HCT116 (cell line): ENCODE data around the gene PLD5. TPM values are rescaled to one million over a fixed set of nuclear protein-coding genes. Genes with fewer than 3 reads are reported as not detected.
"Not testable (repeated sequence)": the region's sequence is repeated elsewhere in the genome, so short reads cannot be mapped to it uniquely, and the experiment has no call there.

ENCODE experiments used
- ATAC-seq: fragments of 200-7000 bp; cut with Tn5 transposase; 2 replicates; pipeline ENCODE4 v1.9.1; 2020; ENCODE audit warnings: mild to moderate bottlenecking, moderate library complexity
- BruUV-seq: library from RNA; stranded (reverse); fragments of 400-500 nt; replicated peaks from 2 replicates; lab custom pipeline; 2021; lab: Mats Ljungman, UMichigan
- CTCF ChIA-PET: fragments of 300-600 bp; sonication (Branson Sonifier 250); formaldehyde crosslinking; loops from one replicate; lab custom pipeline; 2021; ENCODE audit warnings: antibody characterized with exemption; lab: Charles Lee
- POLR2A ChIA-PET: fragments of 300-600, 350-600 bp; sonication (Branson Sonifier 250); formaldehyde crosslinking; loops from one replicate; lab custom pipeline; 2021; ENCODE audit warnings: antibody characterized with exemption; lab: Charles Lee
- RAD21 ChIA-PET, 2 experiments: fragments of 300-600 bp; sonication (Branson Sonifier 250); formaldehyde crosslinking; loops; one replicate each; lab custom pipeline; 2023; ENCODE audit warnings: low total read pairs in 2 of 2; ENCODE audit not compliant: uncharacterized antibody in 2 of 2, unreplicated experiment in 2 of 2, low non-redundant PET in 1 of 2; lab: Charles Lee
- DNase-seq: peaks from one replicate; pipeline ENCODE4 v3.0.0-alpha.2; 2010; ENCODE audit warnings: low read depth, low spot score
- H2AFZ ChIP-seq: fragments of 200-600 bp; shearing (Covaris generic), sonication (generic); 2 replicates; pipeline ENCODE4 v1.6.1; 2017; ENCODE audit warnings: low read depth, mixed run types, mixed read lengths, antibody characterized with exemption, low read length; ENCODE audit not compliant: poor library complexity, severe bottlenecking
- H3K27ac ChIP-seq: 2 replicates; pipeline ENCODE4 v1.5.1; 2012; ENCODE audit warnings: low read depth, low read length
- H3K27me3 ChIP-seq: fragments of 200-600 bp; sonication (generic); 2 replicates; pipeline ENCODE4 v1.6.1; 2016; ENCODE audit warnings: mixed run types, low read length, mixed read lengths; ENCODE audit not compliant: insufficient read depth
- H3K36me3 ChIP-seq, 2 experiments: fragments of 200-500 bp in 1 of 2; fragments of 200-600 bp in 1 of 2; sonication (Bioruptor generic) in 1 of 2; sonication (generic) in 1 of 2; 2 replicates each; pipeline versions ENCODE4 v1.5.1 to v1.6.1; 2014 to 2016; ENCODE audit warnings: low read length in 2 of 2, inconsistent platforms in 1 of 2, mixed read lengths in 1 of 2, mixed run types in 1 of 2; ENCODE audit not compliant: insufficient read depth in 2 of 2, control insufficient read depth in 1 of 2
- H3K4me1 ChIP-seq, 2 experiments: fragments of 200-600 bp in 1 of 2; sonication (generic) in 1 of 2; 2 replicates each; pipeline versions ENCODE4 v1.5.1 to v1.6.1; 2012 to 2017; ENCODE audit warnings: low read length in 2 of 2, inconsistent platforms in 1 of 2, mild to moderate bottlenecking in 1 of 2, mixed read lengths in 1 of 2, mixed run types in 1 of 2, moderate library complexity in 1 of 2; ENCODE audit not compliant: insufficient read depth in 2 of 2, control insufficient read depth in 1 of 2
- H3K4me2 ChIP-seq: fragments of 200-600 bp; sonication (generic); 2 replicates; pipeline ENCODE4 v1.6.1; 2017; ENCODE audit warnings: mixed run types, low read length, mixed read lengths
- H3K4me3 ChIP-seq, 2 experiments: fragments of 200-600 bp in 1 of 2; sonication (generic) in 1 of 2; replicated peaks in 1 of 2; 2 replicates each; pipeline ENCODE4 v1.5.1; 2011 to 2016; ENCODE audit warnings: low read length in 2 of 2, control low read depth in 1 of 2, low read depth in 1 of 2, mild to moderate bottlenecking in 1 of 2, mixed read lengths in 1 of 2, mixed run types in 1 of 2
- H3K79me2 ChIP-seq: fragments of 200-600 bp; sonication (generic); 2 replicates; pipeline ENCODE4 v1.6.1; 2017; ENCODE audit warnings: mild to moderate bottlenecking, mixed run types, low read length, moderate library complexity, mixed read lengths; ENCODE audit not compliant: insufficient read depth
- H3K9ac ChIP-seq: fragments of 200-600 bp; sonication (generic); 2 replicates; pipeline ENCODE4 v1.6.1; 2016; ENCODE audit warnings: low read length, mixed read lengths
- H3K9me2 ChIP-seq: fragments of 200-600 bp; sonication (generic), shearing (Covaris generic); 2 replicates; pipeline ENCODE4 v1.6.1; 2017; ENCODE audit warnings: mixed run types, mild to moderate bottlenecking, moderate library complexity; ENCODE audit not compliant: insufficient read depth
- H3K9me3 ChIP-seq, 2 experiments: fragments of 200-500 bp in 1 of 2; fragments of 200-600 bp in 1 of 2; sonication (Bioruptor generic) in 1 of 2; sonication (generic) in 1 of 2; 2 replicates each; pipeline ENCODE4 v1.6.1; 2014 to 2017; ENCODE audit warnings: low read length in 2 of 2, mixed read lengths in 2 of 2, inconsistent platforms in 1 of 2, low read depth in 1 of 2, mild to moderate bottlenecking in 1 of 2, mixed run types in 1 of 2, moderate library complexity in 1 of 2; ENCODE audit not compliant: control insufficient read depth in 1 of 2, insufficient read depth in 1 of 2
- H4K20me1 ChIP-seq: fragments of 200-600 bp; sonication (generic), shearing (Covaris generic); 2 replicates; pipeline ENCODE4 v1.6.1; 2017; ENCODE audit warnings: mixed run types, mild to moderate bottlenecking, moderate library complexity; ENCODE audit not compliant: insufficient read depth
- intact Hi-C: fragments of 100-400 bp; cut with micrococcal nuclease; formaldehyde crosslinking; loops from 2 replicates; pipeline ENCODE4 v1.10.0; 2022
- total RNA-seq: library from RNA; stranded (reverse); gene quantifications from one replicate; pipeline ENCODE4 v1.2.1, GENCODE V29; 2021; ENCODE audit not compliant: unreplicated experiment

The PLD5 gene
- total RNA-seq, 1 experiment from 2014 or later = not detected

DNA sequence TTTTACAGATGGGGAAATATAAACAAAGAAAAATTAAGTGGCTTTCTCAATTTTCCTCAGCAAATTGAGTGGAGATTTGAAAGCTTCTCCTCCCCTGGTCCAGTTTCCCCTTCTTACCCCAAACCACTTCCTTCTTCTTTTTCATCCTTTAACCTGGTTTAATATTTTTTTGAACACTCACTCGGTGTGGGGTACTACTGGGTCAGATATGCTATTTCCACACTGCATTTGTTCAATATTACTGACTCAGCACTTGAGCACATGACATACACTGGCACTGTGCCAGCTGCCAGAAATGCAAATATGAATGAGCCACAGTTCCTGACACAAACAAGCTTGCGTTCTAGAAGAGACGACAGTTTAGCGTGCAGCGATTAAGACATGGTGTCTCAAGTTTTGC, 193.6 kb downstream of the PLD5 start:
- H3K27me3 ChIP-seq, DNase-seq, H3K79me2 ChIP-seq, H3K4me1 ChIP-seq, BruUV-seq, H3K9me3 ChIP-seq, H3K4me3 ChIP-seq, H3K4me2 ChIP-seq, H3K9ac ChIP-seq, H4K20me1 ChIP-seq, H3K9me2 ChIP-seq, H2AFZ ChIP-seq, CTCF ChIA-PET, H3K27ac ChIP-seq, POLR2A ChIA-PET, intact Hi-C loops, RAD21 ChIA-PET, H3K36me3 ChIP-seq, ATAC-seq: not testable (repeated sequence)

DNA sequence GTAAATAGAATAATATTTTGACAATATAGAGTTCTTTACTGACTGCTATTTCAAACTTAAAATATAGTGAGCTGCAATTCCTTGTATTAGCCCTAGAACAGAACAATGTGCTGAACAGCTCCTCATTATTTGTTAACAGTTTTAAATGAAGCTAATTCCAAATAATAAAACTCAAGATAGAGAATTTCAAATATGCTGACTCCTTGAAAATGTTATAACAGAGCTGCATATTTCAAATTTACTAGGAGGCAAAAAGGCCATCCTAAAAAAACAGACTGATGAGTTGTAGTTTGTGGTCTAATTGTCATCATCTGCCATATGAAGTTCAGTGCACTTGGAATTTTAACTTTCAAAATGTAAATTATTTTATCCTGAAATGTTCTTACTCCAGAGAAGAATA, 197.1 kb downstream of the PLD5 start:
- ATAC-seq, H4K20me1 ChIP-seq, H3K9ac ChIP-seq, H2AFZ ChIP-seq, H3K79me2 ChIP-seq, H3K27ac ChIP-seq, CTCF ChIA-PET, H3K9me3 ChIP-seq, DNase-seq, H3K9me2 ChIP-seq, POLR2A ChIA-PET, H3K4me2 ChIP-seq, RAD21 ChIA-PET, H3K27me3 ChIP-seq, H3K4me1 ChIP-seq, H3K4me3 ChIP-seq, intact Hi-C loops, BruUV-seq, H3K36me3 ChIP-seq: not testable (repeated sequence)

DNA sequence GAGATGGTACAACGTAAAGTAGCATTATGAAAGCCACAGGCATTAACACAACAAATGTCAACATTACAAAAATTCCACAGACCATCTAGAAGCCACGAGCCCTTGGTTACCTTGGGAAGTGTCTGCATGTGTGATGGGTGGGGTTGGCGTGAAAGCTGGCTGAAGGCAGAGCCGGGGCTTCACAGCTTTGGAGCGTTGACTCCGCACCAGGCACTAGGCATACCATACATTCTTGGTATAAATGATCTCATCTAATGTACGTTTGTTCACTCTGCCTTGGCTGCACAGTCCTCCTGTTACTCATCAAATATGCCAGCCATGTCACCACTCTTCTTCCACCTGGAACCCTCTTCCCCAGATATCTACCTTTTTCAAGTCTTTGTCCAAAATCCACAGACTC, 202.5 kb downstream of the PLD5 start:
- ATAC-seq = peak; percentile 38; the same call in 1 of the 2 replicates
- BruUV-seq, H3K27me3 ChIP-seq, H3K4me3 ChIP-seq, H3K9ac ChIP-seq, H3K4me2 ChIP-seq, H3K4me1 ChIP-seq, H3K9me3 ChIP-seq, POLR2A ChIA-PET, H3K79me2 ChIP-seq, H3K36me3 ChIP-seq, CTCF ChIA-PET, DNase-seq, intact Hi-C loops, RAD21 ChIA-PET, H2AFZ ChIP-seq, H3K27ac ChIP-seq, H3K9me2 ChIP-seq, H4K20me1 ChIP-seq: not testable (repeated sequence)
